HepG2 (cell line): ENCODE results near the gene ATG9A. TPM values are rescaled to one million over a fixed set of nuclear protein-coding genes. Genes with fewer than 3 reads are reported as not detected.

Source experiments
- EZH2 ChIP-seq: conservative IDR thresholded peaks from 2 replicates; pipeline ENCODE4 v1.6.1; 2012; ENCODE audit warnings: mild to moderate bottlenecking, low read depth, low read length, moderate library complexity
- HOXA9 ChIP-seq: sonication (generic); formaldehyde crosslinking; IDR thresholded peaks from 2 replicates; pipeline ENCODE4 v1.8.1; 2022; ENCODE audit warnings: missing genetic modification reagents, mild to moderate bottlenecking, moderate library complexity, borderline replicate concordance
- MAFF ChIP-seq: IDR thresholded peaks from 2 replicates; pipeline ENCODE4 v1.6.1; 2011; ENCODE audit warnings: low read depth, low read length, improper control_type of control experiment
- MXD4 ChIP-seq: IDR thresholded peaks from 2 replicates; pipeline ENCODE4 v1.6.1; 2016; ENCODE audit warnings: mild to moderate bottlenecking, missing biosample characterization, missing genetic modification reagents
- RFXANK ChIP-seq: IDR thresholded peaks from 2 replicates; pipeline ENCODE4 v1.6.1; 2016
- TSC22D2 ChIP-seq: sonication (generic); formaldehyde crosslinking; IDR thresholded peaks from 2 replicates; pipeline ENCODE4 v1.5.1; 2020; ENCODE audit warnings: missing genetic modification reagents, mild to moderate bottlenecking, borderline replicate concordance
- ZFP82 ChIP-seq: sonication (generic); formaldehyde crosslinking; IDR thresholded peaks from 2 replicates; pipeline ENCODE4 v1.5.1; 2020; ENCODE audit warnings: mild to moderate bottlenecking, missing genetic modification reagents, borderline replicate concordance
- ZNF253 ChIP-seq: sonication (generic); formaldehyde crosslinking; IDR thresholded peaks from 2 replicates; pipeline ENCODE4 v1.8.0; 2022; ENCODE audit warnings: mild to moderate bottlenecking, missing genetic modification reagents, borderline replicate concordance
- ZNF879 ChIP-seq: sonication (generic); formaldehyde crosslinking; IDR thresholded peaks from 2 replicates; pipeline ENCODE4 v1.8.1; 2023; ENCODE audit warnings: missing genetic modification reagents
- ZZZ3 ChIP-seq: sonication (generic); formaldehyde crosslinking; IDR thresholded peaks from 2 replicates; pipeline ENCODE4 v1.4.0; 2020; ENCODE audit warnings: missing genetic modification reagents, mild to moderate bottlenecking, borderline replicate concordance
- polyA plus RNA-seq, 8 experiments: library from polyadenylated mRNA; depleted of rRNA in 3 of 8; stranded (reverse) in 7 of 8; unstranded in 1 of 8; fragments of >200 nt; fragmentation: Illumina TruSeq in 4 of 8; extraction: Trizol in 4 of 8; gene quantifications; 2 replicates each; pipeline versions ENCODE4 v1.2.1 to v1.2.3, GENCODE V29; 2011 to 2016; ENCODE audit warnings: low read depth in 4 of 8, missing spikeins in 1 of 8, mixed read lengths in 1 of 8; ENCODE audit not compliant: insufficient read depth in 1 of 8
- total RNA-seq, 5 experiments: library from RNA; depleted of rRNA; stranded (reverse); fragments of >200 nt; fragmentation: Illumina TruSeq; extraction: Trizol; gene quantifications; 2 replicates each; pipeline ENCODE4 v1.2.3, GENCODE V29; 2016; ENCODE audit warnings: low read depth in 1 of 5
- TF ChIP-seq, protein P1 (sequence below): sonication (generic); IDR thresholded peaks from 2 replicates; pipeline ENCODE4 v1.6.1; 2016; ENCODE audit warnings: low read depth, borderline replicate concordance
- TF ChIP-seq, protein P2 (sequence below): IDR thresholded peaks from 2 replicates; pipeline ENCODE4 v1.6.1; 2012; ENCODE audit warnings: low read length, improper control_type of control experiment
- TF ChIP-seq, protein P3 (sequence below): sonication (generic); formaldehyde crosslinking; IDR thresholded peaks from 2 replicates; pipeline ENCODE4 v1.4.0; 2020; ENCODE audit warnings: missing genetic modification reagents, borderline replicate concordance
- TF ChIP-seq, protein P4 (sequence below): sonication (generic); formaldehyde crosslinking; IDR thresholded peaks from 2 replicates; pipeline ENCODE4 v1.9.0; 2021; ENCODE audit warnings: mild to moderate bottlenecking, missing genetic modification reagents

Gene ATG9A
- total and polyA plus RNA-seq, 2 of the 13 experiments (the other 11 are each of a cell fraction or from before 2014, with no cell fraction given) = 35.0 to 131 TPM

DNA sequence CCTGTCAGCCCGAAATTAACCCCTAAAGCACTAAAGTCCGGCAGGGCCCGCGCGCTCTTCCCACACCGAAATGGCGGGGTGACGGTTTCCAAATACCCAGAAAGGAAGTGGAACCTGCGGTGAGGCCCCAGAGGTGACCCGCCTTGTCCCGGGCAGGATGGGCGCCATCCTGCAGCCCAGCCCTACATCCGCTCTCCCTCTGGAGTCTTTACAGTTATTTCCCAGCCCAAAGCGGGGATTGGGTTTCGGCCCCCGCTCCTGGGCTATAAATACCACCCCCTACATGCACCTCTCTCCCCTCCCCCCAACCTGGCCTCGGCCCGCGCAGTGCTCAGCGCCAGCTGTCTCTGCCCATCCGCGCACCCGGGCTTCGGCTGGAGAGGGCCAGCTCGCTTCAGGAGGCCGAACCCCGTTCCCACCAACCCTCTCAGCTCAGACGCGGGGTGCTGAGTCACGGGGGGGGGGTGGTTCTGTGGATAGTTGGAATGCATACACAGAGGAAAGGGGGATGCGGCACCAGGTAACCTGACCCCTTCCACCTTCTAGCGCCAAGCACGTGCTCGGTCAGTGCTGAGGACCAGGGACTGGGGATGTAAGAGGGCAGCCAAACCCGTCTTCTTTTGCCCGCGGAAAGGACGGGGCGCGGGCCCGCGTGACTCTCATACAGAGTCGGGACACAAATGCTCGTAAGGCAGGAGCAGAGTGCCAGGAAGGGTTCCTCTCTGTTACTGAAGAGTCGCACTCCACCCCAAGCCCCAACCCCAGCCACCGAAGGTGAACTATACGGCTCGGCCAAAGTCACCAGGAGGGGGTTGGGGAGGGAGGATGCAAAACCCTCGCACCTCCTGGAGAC lies 23.7 kb upstream of the ATG9A start, which contains the start of gene TUBA4B (continued):
- no peak for TF ChIP-seq ZZZ3 (CRISPR knock-in tag)
- TF ChIP-seq, protein P1, sequence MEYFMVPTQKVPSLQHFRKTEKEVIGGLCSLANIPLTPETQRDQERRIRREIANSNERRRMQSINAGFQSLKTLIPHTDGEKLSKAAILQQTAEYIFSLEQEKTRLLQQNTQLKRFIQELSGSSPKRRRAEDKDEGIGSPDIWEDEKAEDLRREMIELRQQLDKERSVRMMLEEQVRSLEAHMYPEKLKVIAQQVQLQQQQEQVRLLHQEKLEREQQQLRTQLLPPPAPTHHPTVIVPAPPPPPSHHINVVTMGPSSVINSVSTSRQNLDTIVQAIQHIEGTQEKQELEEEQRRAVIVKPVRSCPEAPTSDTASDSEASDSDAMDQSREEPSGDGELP = no peak
- TF ChIP-seq ZFP82 (CRISPR knock-in tag) = no peak
- TF ChIP-seq ZNF253 (CRISPR knock-in tag) = no peak
- no peak for TF ChIP-seq MXD4 (CRISPR knock-in tag)
- no peak for TF ChIP-seq MAFF
- TF ChIP-seq ZNF879 (CRISPR knock-in tag) = no peak
- no peak for TF ChIP-seq RFXANK (CRISPR knock-in tag)
- TF ChIP-seq, protein P2, sequence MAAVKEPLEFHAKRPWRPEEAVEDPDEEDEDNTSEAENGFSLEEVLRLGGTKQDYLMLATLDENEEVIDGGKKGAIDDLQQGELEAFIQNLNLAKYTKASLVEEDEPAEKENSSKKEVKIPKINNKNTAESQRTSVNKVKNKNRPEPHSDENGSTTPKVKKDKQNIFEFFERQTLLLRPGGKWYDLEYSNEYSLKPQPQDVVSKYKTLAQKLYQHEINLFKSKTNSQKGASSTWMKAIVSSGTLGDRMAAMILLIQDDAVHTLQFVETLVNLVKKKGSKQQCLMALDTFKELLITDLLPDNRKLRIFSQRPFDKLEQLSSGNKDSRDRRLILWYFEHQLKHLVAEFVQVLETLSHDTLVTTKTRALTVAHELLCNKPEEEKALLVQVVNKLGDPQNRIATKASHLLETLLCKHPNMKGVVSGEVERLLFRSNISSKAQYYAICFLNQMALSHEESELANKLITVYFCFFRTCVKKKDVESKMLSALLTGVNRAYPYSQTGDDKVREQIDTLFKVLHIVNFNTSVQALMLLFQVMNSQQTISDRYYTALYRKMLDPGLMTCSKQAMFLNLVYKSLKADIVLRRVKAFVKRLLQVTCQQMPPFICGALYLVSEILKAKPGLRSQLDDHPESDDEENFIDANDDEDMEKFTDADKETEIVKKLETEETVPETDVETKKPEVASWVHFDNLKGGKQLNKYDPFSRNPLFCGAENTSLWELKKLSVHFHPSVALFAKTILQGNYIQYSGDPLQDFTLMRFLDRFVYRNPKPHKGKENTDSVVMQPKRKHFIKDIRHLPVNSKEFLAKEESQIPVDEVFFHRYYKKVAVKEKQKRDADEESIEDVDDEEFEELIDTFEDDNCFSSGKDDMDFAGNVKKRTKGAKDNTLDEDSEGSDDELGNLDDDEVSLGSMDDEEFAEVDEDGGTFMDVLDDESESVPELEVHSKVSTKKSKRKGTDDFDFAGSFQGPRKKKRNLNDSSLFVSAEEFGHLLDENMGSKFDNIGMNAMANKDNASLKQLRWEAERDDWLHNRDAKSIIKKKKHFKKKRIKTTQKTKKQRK = no peak
- TF ChIP-seq, protein P3, sequence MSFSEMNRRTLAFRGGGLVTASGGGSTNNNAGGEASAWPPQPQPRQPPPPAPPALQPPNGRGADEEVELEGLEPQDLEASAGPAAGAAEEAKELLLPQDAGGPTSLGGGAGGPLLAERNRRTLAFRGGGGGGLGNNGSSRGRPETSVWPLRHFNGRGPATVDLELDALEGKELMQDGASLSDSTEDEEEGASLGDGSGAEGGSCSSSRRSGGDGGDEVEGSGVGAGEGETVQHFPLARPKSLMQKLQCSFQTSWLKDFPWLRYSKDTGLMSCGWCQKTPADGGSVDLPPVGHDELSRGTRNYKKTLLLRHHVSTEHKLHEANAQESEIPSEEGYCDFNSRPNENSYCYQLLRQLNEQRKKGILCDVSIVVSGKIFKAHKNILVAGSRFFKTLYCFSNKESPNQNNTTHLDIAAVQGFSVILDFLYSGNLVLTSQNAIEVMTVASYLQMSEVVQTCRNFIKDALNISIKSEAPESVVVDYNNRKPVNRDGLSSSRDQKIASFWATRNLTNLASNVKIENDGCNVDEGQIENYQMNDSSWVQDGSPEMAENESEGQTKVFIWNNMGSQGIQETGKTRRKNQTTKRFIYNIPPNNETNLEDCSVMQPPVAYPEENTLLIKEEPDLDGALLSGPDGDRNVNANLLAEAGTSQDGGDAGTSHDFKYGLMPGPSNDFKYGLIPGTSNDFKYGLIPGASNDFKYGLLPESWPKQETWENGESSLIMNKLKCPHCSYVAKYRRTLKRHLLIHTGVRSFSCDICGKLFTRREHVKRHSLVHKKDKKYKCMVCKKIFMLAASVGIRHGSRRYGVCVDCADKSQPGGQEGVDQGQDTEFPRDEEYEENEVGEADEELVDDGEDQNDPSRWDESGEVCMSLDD (CRISPR knock-in tag) = no peak
- TF ChIP-seq, protein P4, sequence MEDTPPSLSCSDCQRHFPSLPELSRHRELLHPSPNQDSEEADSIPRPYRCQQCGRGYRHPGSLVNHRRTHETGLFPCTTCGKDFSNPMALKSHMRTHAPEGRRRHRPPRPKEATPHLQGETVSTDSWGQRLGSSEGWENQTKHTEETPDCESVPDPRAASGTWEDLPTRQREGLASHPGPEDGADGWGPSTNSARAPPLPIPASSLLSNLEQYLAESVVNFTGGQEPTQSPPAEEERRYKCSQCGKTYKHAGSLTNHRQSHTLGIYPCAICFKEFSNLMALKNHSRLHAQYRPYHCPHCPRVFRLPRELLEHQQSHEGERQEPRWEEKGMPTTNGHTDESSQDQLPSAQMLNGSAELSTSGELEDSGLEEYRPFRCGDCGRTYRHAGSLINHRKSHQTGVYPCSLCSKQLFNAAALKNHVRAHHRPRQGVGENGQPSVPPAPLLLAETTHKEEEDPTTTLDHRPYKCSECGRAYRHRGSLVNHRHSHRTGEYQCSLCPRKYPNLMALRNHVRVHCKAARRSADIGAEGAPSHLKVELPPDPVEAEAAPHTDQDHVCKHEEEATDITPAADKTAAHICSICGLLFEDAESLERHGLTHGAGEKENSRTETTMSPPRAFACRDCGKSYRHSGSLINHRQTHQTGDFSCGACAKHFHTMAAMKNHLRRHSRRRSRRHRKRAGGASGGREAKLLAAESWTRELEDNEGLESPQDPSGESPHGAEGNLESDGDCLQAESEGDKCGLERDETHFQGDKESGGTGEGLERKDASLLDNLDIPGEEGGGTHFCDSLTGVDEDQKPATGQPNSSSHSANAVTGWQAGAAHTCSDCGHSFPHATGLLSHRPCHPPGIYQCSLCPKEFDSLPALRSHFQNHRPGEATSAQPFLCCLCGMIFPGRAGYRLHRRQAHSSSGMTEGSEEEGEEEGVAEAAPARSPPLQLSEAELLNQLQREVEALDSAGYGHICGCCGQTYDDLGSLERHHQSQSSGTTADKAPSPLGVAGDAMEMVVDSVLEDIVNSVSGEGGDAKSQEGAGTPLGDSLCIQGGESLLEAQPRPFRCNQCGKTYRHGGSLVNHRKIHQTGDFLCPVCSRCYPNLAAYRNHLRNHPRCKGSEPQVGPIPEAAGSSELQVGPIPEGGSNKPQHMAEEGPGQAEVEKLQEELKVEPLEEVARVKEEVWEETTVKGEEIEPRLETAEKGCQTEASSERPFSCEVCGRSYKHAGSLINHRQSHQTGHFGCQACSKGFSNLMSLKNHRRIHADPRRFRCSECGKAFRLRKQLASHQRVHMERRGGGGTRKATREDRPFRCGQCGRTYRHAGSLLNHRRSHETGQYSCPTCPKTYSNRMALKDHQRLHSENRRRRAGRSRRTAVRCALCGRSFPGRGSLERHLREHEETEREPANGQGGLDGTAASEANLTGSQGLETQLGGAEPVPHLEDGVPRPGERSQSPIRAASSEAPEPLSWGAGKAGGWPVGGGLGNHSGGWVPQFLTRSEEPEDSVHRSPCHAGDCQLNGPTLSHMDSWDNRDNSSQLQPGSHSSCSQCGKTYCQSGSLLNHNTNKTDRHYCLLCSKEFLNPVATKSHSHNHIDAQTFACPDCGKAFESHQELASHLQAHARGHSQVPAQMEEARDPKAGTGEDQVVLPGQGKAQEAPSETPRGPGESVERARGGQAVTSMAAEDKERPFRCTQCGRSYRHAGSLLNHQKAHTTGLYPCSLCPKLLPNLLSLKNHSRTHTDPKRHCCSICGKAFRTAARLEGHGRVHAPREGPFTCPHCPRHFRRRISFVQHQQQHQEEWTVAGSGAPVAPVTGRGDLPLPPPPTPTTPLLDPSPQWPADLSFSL (CRISPR knock-in tag) = no peak
- TF ChIP-seq EZH2 = no peak
- no peak for TF ChIP-seq TSC22D2
- TF ChIP-seq HOXA9 (CRISPR knock-in tag) = no peak
